ENCODE measurements around the gene GABRR3.

Gene GABRR3

DNA sequence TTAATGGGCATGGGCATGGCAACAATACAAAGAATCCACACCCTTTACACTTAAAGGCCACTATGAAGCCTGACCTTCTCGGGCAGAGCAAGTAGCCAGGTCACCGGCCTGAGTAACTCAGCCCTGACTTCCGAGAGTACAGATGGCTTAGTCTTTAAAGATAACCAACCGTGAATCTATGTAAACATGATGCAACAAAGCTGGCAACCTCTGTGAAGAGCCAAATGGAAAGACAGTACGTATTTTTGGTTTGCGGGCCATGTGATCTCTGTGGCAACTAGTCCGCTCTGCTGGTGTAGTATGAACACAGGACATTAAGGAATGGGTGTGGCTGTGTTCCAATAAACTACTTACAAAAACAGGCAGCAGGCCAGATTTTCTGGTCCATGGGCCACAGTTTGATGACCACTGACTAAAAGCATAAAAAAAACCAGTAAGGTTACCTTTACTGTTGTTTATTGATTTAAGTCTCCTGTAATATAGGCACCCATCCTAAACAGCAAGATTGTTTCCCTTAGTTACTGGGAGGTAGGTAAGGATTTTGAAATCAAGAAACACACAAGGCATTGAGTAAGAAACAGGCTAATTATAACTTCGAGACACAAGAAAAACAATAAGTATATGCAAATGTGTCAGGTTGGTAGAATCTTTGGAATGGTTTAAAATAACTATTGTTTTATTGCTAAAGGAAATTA, 77.4 kb downstream of the GABRR3 start:
- no peaks in the 10 kb centered on the region for H3K9me3 ChIP-seq (ENCODE audit: insufficient read depth, low read length)
- no peak overlapping the region for H3K4me2 ChIP-seq (ENCODE audit: low read depth, low read length, poor library complexity, severe bottlenecking)
- H3K9ac ChIP-seq (ENCODE audit: low read length), result no peak overlapping the region
- no peaks in the 10 kb centered on the region for H4K20me1 ChIP-seq (ENCODE audit: low read depth, low read length)
- TF ChIP-seq, protein P1, sequence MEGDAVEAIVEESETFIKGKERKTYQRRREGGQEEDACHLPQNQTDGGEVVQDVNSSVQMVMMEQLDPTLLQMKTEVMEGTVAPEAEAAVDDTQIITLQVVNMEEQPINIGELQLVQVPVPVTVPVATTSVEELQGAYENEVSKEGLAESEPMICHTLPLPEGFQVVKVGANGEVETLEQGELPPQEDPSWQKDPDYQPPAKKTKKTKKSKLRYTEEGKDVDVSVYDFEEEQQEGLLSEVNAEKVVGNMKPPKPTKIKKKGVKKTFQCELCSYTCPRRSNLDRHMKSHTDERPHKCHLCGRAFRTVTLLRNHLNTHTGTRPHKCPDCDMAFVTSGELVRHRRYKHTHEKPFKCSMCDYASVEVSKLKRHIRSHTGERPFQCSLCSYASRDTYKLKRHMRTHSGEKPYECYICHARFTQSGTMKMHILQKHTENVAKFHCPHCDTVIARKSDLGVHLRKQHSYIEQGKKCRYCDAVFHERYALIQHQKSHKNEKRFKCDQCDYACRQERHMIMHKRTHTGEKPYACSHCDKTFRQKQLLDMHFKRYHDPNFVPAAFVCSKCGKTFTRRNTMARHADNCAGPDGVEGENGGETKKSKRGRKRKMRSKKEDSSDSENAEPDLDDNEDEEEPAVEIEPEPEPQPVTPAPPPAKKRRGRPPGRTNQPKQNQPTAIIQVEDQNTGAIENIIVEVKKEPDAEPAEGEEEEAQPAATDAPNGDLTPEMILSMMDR (IDR thresholded peaks at IDR 0.05; ENCODE audit: insufficient read depth, low read length, poor library complexity, severe bottlenecking), result no peak
- peaks cover 13% of the 10 kb centered on the region; the same call in 1 of the 2 replicates for H3K36me3 ChIP-seq (ENCODE audit: low read length)
- no peak overlapping the region for H3K4me3 ChIP-seq (ENCODE audit: insufficient read depth, low read length, poor library complexity, severe bottlenecking)
- H2AFZ ChIP-seq (ENCODE audit: low read depth, low read length, severe bottlenecking), result no peak overlapping the region
- no peaks in the 10 kb centered on the region for H3F3A ChIP-seq (ENCODE audit: insufficient read depth)
- H3K27me3 ChIP-seq (ENCODE audit: low read length), result no peaks in the 10 kb centered on the region
- peaks cover 15% of the 10 kb centered on the region for H3K79me2 ChIP-seq (ENCODE audit: insufficient read depth, low read length)
- no peaks in the 10 kb centered on the region for H3K9me2 ChIP-seq (replicated peaks; ENCODE audit: insufficient read depth, low read length)
- H3K27ac ChIP-seq (ENCODE audit: low read depth, low read length), result no peak overlapping the region

DNA sequence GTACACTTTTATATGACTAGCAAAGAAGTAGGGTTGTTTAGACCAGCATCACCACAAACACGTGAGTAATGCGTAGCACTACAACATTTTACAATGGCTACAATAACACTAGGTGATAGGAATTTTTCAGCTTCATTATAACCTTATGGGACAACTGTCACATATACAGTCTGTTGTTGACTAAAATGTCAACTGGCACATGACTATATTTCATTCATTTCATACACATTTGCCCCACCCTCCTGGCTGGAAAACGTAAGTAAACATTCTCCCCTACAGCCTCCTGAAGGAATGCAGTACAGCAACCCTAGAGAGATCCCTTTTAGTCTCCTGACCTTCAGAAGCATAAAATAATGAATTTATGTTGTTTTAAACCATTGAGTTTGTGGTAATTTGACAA, 79.1 kb downstream of the GABRR3 start:
- Histone ChIP-seq H3K9me2 (replicated peaks; ENCODE audit: insufficient read depth, low read length) (no peaks in the 10 kb centered on the region), H3K36me3 (ENCODE audit: low read length) (peaks cover 10% of the 10 kb centered on the region; the same call in 1 of the 2 replicates), H3F3A (ENCODE audit: insufficient read depth) (no peaks in the 10 kb centered on the region), H3K4me2 (ENCODE audit: low read depth, low read length, poor library complexity, severe bottlenecking) (no peak overlapping the region), H4K20me1 (ENCODE audit: low read depth, low read length) (no peaks in the 10 kb centered on the region), H3K4me3 (ENCODE audit: insufficient read depth, low read length, poor library complexity, severe bottlenecking) (no peak overlapping the region), H2AFZ (ENCODE audit: low read depth, low read length, severe bottlenecking) (no peak overlapping the region), H3K9me3 (ENCODE audit: insufficient read depth, low read length) (no peaks in the 10 kb centered on the region), H3K27me3 (ENCODE audit: low read length) (no peaks in the 10 kb centered on the region), H3K9ac (ENCODE audit: low read length) (no peak overlapping the region), H3K79me2 (ENCODE audit: insufficient read depth, low read length) (0 out of 2 replicates have a peak, but pooled peaks cover 3% of the 10 kb centered on the region), H3K27ac (ENCODE audit: low read depth, low read length) (no peak overlapping the region)
- TF ChIP-seq, protein P1 (IDR thresholded peaks at IDR 0.05; ENCODE audit: insufficient read depth, low read length, poor library complexity, severe bottlenecking), result no peak
- no peak for TF ChIP-seq EZH2phosphoT487 (conservative IDR thresholded peaks at IDR 0.05; ENCODE audit: low read length)

DNA sequence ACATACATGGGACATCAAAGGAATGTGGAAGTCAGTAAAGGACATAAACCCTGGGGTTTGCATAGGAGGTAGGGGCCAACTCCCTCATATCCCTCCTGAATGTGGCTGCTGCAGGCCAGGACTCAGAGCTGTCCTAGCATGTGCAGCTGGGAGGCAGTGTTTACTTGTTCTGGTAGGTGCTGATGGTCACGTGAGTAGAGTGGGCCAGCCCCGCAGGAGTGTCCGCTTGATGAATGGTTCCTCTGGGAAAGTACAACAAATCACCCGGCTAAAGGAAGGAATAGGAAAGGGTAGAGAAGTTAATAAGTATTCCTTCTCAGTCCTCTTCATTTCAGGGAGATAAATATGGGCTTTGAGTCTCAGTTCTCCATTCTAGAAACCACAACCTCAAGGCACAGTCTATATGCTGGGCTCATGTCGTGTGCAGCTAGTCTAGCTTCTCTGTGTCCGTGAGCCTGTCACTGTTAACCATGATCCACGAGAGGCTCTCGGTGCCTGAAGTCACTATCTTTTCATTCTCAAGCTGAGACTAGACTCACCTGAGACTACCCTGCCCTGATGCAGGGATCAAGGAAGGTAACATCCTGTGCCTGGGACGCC, 80.8 kb downstream of the GABRR3 start:
- Histone ChIP-seq H3F3A (ENCODE audit: insufficient read depth) (no peaks in the 10 kb centered on the region), H3K9me3 (ENCODE audit: insufficient read depth, low read length) (no peaks in the 10 kb centered on the region), H3K79me2 (ENCODE audit: insufficient read depth, low read length) (0 out of 2 replicates have a peak, but pooled peaks cover 1% of the 10 kb centered on the region), H4K20me1 (ENCODE audit: low read depth, low read length) (no peaks in the 10 kb centered on the region), H3K27me3 (ENCODE audit: low read length) (no peaks in the 10 kb centered on the region), H3K27ac (ENCODE audit: low read depth, low read length) (no peak overlapping the region), H3K9me2 (replicated peaks; ENCODE audit: insufficient read depth, low read length) (no peaks in the 10 kb centered on the region), H2AFZ (ENCODE audit: low read depth, low read length, severe bottlenecking) (no peak overlapping the region), H3K9ac (ENCODE audit: low read length) (no peak overlapping the region), H3K4me2 (ENCODE audit: low read depth, low read length, poor library complexity, severe bottlenecking) (no peak overlapping the region), H3K36me3 (ENCODE audit: low read length) (no peaks in the 10 kb centered on the region; the same call in none of the 2 replicates), H3K4me3 (ENCODE audit: insufficient read depth, low read length, poor library complexity, severe bottlenecking) (no peak overlapping the region)
- no peak for TF ChIP-seq EZH2phosphoT487 (conservative IDR thresholded peaks at IDR 0.05; ENCODE audit: low read length)

DNA sequence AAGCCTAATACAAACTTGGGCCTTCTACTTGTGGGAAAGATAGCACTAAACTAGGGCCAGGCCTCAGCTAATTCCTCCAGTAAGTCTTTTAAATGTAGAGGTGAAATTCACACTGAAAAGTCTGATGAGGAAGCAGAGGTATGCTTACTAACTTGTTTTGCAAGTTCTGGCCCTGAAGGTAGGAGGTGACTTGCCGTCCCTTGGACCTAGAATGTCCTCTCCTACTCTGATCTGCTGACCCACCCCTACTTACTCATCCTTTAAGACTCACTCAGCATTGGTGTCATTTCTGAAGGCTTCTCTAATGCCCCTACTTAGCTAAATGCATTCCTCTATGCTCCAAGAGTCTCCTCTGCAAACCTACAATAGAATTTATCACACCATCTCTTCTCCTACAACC, 82.2 kb downstream of the GABRR3 start:
- H3K36me3 ChIP-seq (ENCODE audit: low read length), result peaks cover 3% of the 10 kb centered on the region

More for the DNA sequence above, 82.2 kb downstream of the GABRR3 start:
- Histone ChIP-seq H3K27me3 (ENCODE audit: low read length) (no peaks in the 10 kb centered on the region), H3K9me2 (replicated peaks; ENCODE audit: insufficient read depth, low read length) (no peaks in the 10 kb centered on the region), H3K4me3 (ENCODE audit: insufficient read depth, low read length, poor library complexity, severe bottlenecking) (no peak overlapping the region), H3F3A (ENCODE audit: insufficient read depth) (no peaks in the 10 kb centered on the region), H3K79me2 (ENCODE audit: insufficient read depth, low read length) (no peaks in the 10 kb centered on the region), H3K4me2 (ENCODE audit: low read depth, low read length, poor library complexity, severe bottlenecking) (no peak overlapping the region), H2AFZ (ENCODE audit: low read depth, low read length, severe bottlenecking) (no peak overlapping the region), H4K20me1 (ENCODE audit: low read depth, low read length) (no peaks in the 10 kb centered on the region), H3K9me3 (ENCODE audit: insufficient read depth, low read length) (no peaks in the 10 kb centered on the region), H3K27ac (ENCODE audit: low read depth, low read length) (no peak overlapping the region), H3K9ac (ENCODE audit: low read length) (no peak overlapping the region)
- no peak for TF ChIP-seq EZH2phosphoT487 (conservative IDR thresholded peaks at IDR 0.05; ENCODE audit: low read length)
- TF ChIP-seq, protein P1 (IDR thresholded peaks at IDR 0.05; ENCODE audit: insufficient read depth, low read length, poor library complexity, severe bottlenecking), result no peak
